OCI-M2 (cell line): ENCODE measurements around the gene FGF21.
A peak's percentile ranks its signal among the peaks of the same experiment; 100 is the strongest.

ENCODE experiments used
- DNase-seq: peaks from one replicate; lab custom pipeline; 2025; ENCODE audit not compliant: unreplicated experiment; lab: John Stamatoyannopoulos, UW

The FGF21 gene

GRCh38 chr19:48728911-48729664 is 26.2 kb upstream of the FGF21 start:
- DNase-seq = no peak

- no peak for DNase-seq
These were observed 23.9 kb upstream of the FGF21 start for GRCh38 chr19:48731452-48731851.

GRCh38 chr19:48734625-48735024 is 20.7 kb upstream of the FGF21 start:
- no peak for DNase-seq

GRCh38 chr19:48735031-48735615 is 20.2 kb upstream of the FGF21 start:
- DNase-seq = no peak

GRCh38 chr19:48737360-48737998 is 17.8 kb upstream of the FGF21 start:
- DNase-seq = no peak

GRCh38 chr19:48738557-48739403 is 16.5 kb upstream of the FGF21 start:
- DNase-seq = peak; percentile 76

GRCh38 chr19:48739404-48740163 is 15.7 kb upstream of the FGF21 start:
- no peak for DNase-seq

GRCh38 chr19:48740164-48740972 is 15.0 kb upstream of the FGF21 start, which contains the start of gene RASIP1:
Gene RASIP1, minus strand, starts transcription at chr19:48740610. Its CDS starts 328 bp downstream, at chr19:48740282.
- DNase-seq = no peak

GRCh38 chr19:48741129-48741999 is 14.0 kb upstream of the FGF21 start:
- DNase-seq = no peak

GRCh38 chr19:48742096-48742495 is 13.2 kb upstream of the FGF21 start:
- no peak for DNase-seq

- peak; percentile 27 for DNase-seq
These were observed 9.9 kb upstream of the FGF21 start for GRCh38 chr19:48745208-48745995.

GRCh38 chr19:48746110-48746509 is 9.2 kb upstream of the FGF21 start:
- no peak for DNase-seq

GRCh38 chr19:48746738-48747575 is 8.4 kb upstream of the FGF21 start, which contains the start of gene IZUMO1:
Gene IZUMO1, minus strand, starts transcription at chr19:48746909. Its CDS starts 1,050 bp downstream, at chr19:48745859.
- DNase-seq = peak; percentile 74

- no peak for DNase-seq
These were observed 5.6 kb upstream of the FGF21 start for GRCh38 chr19:48749571-48750198.

- DNase-seq = no peak
These were observed 5.0 kb upstream of the FGF21 start for GRCh38 chr19:48750351-48750750.

- DNase-seq = no peak
These were observed 4.4 kb upstream of the FGF21 start for GRCh38 chr19:48750771-48751504.
